Myocyte (in vitro differentiated cells): ENCODE data around the gene PGLYRP1. TPM values are rescaled to one million over a fixed set of nuclear protein-coding genes. Genes with fewer than 3 reads are reported as not detected.
A peak's percentile ranks its signal among the peaks of the same experiment; 100 is the strongest.

Experiments used
- DNase-seq: peaks from one replicate; pipeline ENCODE4 v3.0.0-alpha.2; 2012; ENCODE audit warnings: low read depth
- polyA plus RNA-seq: library from polyadenylated mRNA; unstranded; fragments of >200 nt; gene quantifications from one replicate; pipeline ENCODE4 v1.2.1, GENCODE V29; 2012; ENCODE audit warnings: missing spikeins
- total RNA-seq: library from RNA; depleted of rRNA; stranded (reverse); fragments of >200 nt; gene quantifications from 2 replicates; pipeline ENCODE4 v1.2.3, GENCODE V29; 2014

The PGLYRP1 gene
- total RNA-seq: not detected in 2 replicates
- polyA plus RNA-seq: 0.30 TPM

GRCh38 chr19:46022431-46023310 lies at the start of gene PGLYRP1:
TSS of gene PGLYRP1 (minus strand) at chr19:46023053. CDS start at chr19:46023021, 32 bp downstream.
- DNase-seq: no peak

- no peak for DNase-seq
These were observed 47.0 kb upstream of the PGLYRP1 start for GRCh38 chr19:46069806-46070341.

GRCh38 chr19:46068345-46069258 lies 45.7 kb upstream of the PGLYRP1 start:
- peak; percentile 47 for DNase-seq

DNA sequence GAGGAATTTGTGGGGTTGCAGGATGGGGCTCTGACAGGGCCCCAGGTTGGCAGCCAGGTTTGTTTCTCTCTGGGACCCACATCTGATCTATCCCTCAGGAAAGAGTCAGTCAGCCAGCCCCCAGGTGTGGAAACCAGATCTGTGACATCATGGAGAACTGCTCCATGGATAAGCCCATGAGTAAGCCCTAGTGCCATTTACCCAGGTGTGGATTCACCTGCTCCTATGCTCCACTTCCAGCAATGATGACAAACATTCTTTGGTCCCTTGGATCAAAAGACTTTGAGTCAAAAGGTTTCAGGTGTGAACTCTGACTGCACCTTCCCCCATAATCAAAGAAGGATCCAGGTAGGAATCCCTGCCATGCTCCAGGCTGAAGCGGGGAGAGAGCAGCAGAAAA lies 44.8 kb upstream of the PGLYRP1 start:
- no peak for DNase-seq

GRCh38 chr19:46066471-46066870 lies 43.6 kb upstream of the PGLYRP1 start:
- no peak for DNase-seq

DNA sequence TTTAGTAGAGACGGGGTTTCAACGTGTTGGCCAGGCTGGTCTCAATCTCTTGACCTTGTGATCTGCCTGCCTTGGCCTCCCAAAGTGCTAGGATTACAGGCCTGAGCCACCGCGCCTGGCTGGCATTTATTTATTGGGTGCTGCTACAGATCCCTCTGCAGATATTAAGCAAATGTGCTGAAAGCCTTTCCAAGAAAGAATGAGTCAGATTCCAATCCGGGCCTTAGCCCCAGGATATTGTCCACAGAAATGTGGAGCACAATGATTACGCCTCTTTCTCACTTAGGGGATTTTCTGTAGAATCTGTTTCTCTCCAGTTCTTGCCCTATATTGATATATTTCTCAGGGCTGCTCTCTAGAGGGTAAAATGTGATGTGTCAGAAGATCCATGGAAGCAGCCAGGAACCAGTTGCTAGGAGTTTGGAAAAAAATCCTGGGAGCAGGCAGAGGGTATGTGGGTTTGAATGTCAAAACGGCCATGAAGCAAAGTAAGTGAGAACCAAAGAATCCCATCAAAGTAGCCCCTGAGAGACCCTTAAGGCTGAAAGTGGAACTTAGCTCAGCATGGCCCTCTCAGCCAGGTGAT lies 42.7 kb upstream of the PGLYRP1 start:
- DNase-seq: peak; percentile 49

DNA sequence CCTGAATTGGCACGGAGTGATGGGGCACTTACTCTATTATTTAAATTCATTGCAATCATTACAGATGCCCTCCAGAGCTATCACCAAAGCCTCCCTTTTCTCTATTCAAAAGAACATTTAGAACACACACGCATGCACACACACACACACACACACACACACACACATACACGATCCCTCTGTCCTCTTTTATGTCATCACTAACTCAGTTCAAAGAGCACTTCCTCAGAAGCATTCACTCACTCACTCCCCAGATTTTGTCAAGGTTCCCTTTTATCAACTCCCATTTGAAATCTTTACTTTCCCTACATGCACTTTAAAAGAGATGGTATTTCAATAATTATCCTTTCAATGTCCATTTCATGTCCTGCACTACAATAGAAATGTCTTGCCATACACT lies 40.3 kb upstream of the PGLYRP1 start:
- no peak for DNase-seq

DNA sequence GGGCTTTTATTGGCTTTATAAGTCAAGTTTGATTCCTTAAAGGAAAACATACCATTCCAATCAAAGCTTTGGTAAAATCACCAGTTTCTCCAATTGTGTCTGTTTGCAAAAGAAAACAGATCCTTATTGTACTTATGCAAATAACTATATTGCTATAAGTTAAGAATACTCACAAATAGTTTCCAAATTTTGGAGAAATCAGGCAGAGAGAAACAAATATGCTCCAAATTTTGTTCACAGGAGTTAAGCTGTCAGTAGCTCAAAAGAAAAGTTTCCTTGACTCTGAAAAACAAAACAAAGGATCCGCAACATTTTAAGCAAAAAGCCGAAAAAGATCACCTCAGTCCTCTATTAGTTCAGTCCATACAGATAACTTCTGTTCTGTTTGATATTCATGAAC lies 37.2 kb upstream of the PGLYRP1 start:
- no peak for DNase-seq

DNA sequence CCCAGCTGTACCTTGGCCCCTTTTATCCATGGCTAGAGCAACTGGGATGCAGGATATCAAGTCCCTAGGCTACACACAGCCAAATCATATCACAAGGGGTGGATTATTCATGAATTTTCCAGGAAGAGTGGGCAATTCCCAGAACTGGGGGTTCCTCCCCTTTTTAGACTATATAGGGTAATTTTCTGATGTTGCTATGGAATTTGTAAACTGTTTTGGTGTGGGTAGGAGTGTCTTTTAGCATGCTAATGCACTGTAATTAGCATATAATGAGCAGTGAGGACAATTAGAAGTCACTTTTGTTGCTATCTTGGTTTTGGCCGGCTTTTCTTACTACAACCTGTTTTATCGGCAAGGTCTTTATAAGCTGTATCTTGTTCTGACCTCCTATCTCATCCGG lies 35.9 kb upstream of the PGLYRP1 start:
- no peak for DNase-seq

DNA sequence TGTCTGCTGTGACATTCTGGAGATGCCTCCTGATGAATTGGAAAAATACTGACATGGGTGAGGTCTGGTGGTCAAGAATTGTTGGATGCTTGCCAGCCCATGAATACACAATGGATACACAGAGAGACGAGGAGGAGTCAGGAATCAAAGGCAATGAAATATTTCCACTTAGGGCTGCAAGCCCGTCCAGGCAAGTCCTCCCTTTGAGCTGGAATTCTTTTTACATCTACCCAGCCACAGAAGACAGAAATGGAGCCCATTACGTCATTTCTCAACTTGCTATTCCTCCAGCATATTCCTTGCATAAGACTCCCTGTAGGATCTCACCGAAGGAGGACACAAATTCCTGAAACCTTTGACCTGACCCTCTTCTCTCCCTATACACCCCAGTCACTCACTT lies 33.7 kb upstream of the PGLYRP1 start:
- peak; percentile 65 for DNase-seq

- DNase-seq: no peak
These were observed 30.0 kb upstream of the PGLYRP1 start for GRCh38 chr19:46052896-46053295.

DNA sequence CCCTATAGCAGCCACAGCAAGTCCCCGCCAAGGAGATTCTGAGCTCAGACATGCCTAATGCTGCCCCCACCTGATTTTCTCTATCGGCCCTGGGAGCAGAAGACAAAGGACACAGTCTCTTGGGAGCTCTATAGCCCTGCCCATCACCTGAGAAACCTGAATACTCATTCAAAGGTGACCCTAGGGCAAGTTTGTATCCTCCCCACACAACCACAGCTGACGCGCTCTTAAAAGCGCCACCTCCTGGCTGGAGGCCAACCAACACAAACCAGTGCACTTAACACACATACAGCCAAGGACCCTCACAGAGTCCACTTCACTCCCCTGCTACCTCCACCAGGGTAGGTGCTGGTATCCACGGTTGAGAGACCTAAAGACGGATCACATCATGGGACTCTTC lies 26.7 kb upstream of the PGLYRP1 start:
- no peak for DNase-seq

DNA sequence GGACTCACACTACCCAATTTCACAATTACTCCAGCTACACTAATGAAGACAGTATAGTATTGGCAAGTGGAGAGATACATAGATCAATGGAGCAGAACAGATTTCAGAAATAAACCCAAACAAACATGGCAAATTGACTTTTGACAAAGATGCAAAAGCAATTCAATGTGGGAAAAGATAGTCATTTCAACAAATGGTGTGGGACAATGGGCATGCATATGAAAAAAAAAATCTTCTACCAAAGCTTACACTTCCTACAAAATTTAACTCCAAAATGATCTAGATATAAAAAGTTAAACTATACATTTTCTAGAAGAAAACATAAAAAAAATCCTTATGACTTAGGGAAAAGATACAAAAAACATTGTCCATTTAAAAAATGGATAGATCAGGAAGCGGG lies 20.7 kb upstream of the PGLYRP1 start:
- no peak for DNase-seq

DNA sequence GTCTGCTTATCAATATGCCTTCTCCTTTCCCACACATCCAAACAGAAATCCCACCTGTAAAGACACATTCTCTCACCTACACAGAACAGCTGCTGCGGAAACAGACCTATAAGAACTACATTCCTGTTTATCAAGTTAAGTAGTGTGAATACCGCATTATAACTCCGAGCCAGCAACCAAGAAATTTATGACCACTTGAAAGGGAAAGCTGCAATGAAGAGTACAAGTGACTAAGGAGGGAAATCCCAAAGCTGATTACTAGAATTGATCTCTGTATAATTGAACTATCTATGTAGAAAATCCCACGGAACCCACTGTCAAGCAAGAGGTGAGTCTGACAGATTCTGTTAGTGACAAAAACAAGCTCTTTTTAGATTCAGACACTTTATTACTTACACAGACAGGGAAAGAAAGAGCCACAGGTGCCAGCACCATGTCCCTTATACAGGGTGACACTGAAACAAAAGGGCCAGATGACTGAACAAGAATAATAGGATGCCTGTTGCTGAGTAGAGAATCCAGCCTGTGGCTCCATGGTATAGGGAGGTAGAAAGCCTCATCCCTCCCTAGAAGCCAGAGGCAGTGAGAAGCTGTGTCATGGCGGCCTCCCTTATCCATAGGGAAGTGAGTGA lies 19.5 kb upstream of the PGLYRP1 start:
- no peak for DNase-seq

GRCh38 chr19:46040952-46041500 lies 18.2 kb upstream of the PGLYRP1 start, which contains the start of gene IGFL4:
TSS of gene IGFL4 (minus strand) at chr19:46041002. CDS start at chr19:46040962, 40 bp downstream.
- peak; percentile 46 for DNase-seq

GRCh38 chr19:46040125-46040524 lies 17.3 kb upstream of the PGLYRP1 start:
- DNase-seq: no peak

GRCh38 chr19:46036744-46037128 lies 13.9 kb upstream of the PGLYRP1 start:
- DNase-seq: peak; percentile 91

GRCh38 chr19:46035986-46036743 lies 13.3 kb upstream of the PGLYRP1 start:
- DNase-seq: peak; percentile 58

DNA sequence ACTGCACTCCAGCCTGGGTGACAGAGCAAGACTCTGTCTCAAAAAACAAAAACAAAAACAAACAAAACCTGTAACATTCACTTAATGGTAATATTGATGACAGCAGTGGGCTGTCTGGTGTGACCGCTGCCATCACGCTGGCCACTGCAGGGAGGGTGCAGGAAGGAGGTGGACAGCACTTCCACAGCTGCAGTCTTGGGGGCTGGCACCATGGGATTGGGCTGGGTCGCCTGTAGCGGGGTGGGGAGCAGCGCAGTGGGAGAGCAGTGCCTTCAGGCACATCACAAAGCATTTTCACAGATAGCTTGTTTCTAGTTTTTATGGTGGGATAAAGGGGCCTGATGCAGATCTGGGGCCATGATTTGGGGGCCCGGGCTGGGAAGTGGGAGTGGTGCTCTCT lies 12.7 kb upstream of the PGLYRP1 start:
- no peak for DNase-seq

DNA sequence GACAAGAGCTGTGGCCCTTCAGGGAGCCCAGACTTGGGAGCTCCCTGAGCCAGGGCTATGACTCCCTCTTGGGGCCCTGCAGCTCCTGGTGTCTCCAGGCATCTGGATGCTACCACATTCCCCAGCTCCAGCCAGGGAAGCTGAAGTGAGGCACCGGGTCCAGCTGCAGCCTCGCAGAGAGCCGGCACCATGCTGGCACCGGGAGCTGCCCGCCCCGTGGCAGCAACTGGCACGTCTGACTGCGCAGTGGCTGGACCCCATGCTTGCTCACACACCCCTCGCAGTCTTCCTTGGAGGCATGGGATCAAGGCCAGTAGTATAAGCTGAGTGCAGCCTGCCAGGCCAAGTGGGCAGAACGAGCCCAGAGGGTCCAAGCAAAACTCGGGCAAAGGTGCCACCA lies 10.5 kb upstream of the PGLYRP1 start:
- no peak for DNase-seq
